ENCODE results near the gene TMEM94. TPM values are rescaled to one million over a fixed set of nuclear protein-coding genes. Genes with fewer than 3 reads are reported as not detected.

The TMEM94 gene
- total RNA-seq, 4 donors from 2014 or later = 31.0 to 50.3 (median 42.8) TPM

DNA sequence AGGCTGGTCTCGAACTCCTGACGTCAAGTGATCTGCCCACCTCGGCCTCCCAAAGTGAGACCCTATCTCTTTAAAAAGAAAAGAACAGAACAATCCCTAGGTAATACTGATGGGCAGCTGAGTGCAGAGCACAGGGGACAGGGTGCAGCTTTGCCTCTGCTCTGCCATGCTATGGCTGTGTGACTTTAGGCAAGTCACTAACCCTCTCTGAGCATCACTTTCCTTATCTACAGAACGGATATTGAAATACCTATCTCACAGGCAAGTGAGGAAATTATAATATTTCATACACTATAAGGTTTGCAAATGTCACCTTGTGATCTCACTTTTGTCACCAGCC is 54.8 kb downstream of the TMEM94 start:
- H3K36me3 ChIP-seq = peaks cover 0 to 32% of the 10 kb centered on the region in 2 donors
- peaks cover 0 to 87% (median 33%) of the 10 kb centered on the region in 3 donors for H3K4me1 ChIP-seq
- H3K9me3 ChIP-seq = no peaks in the 10 kb centered on the region
- H3K27ac ChIP-seq = peak overlapping the region in 3 of 4 donors; percentile 90 to 98 (median 90)
- peak overlapping the region in 1 of 2 donors; percentile 96 for H3K4me3 ChIP-seq
- no peaks in the 10 kb centered on the region for H3K27me3 ChIP-seq
- WGBS, 2 donors (ENCODE audit: low coverage in 1 of 2) = 78 to 90% methylated on average over 2 to 4 of the region's 4 CpGs
- TF ChIP-seq POLR2A (IDR thresholded peaks at IDR 0.05) (no peak), POLR2AphosphoS5 (IDR thresholded peaks at IDR 0.05) (no peak), EP300 (IDR thresholded peaks at IDR 0.05) (no peak)
- TF ChIP-seq, protein P1, sequence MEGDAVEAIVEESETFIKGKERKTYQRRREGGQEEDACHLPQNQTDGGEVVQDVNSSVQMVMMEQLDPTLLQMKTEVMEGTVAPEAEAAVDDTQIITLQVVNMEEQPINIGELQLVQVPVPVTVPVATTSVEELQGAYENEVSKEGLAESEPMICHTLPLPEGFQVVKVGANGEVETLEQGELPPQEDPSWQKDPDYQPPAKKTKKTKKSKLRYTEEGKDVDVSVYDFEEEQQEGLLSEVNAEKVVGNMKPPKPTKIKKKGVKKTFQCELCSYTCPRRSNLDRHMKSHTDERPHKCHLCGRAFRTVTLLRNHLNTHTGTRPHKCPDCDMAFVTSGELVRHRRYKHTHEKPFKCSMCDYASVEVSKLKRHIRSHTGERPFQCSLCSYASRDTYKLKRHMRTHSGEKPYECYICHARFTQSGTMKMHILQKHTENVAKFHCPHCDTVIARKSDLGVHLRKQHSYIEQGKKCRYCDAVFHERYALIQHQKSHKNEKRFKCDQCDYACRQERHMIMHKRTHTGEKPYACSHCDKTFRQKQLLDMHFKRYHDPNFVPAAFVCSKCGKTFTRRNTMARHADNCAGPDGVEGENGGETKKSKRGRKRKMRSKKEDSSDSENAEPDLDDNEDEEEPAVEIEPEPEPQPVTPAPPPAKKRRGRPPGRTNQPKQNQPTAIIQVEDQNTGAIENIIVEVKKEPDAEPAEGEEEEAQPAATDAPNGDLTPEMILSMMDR (IDR thresholded peaks at IDR 0.05) = no peak
- no peak for ATAC-seq

DNA sequence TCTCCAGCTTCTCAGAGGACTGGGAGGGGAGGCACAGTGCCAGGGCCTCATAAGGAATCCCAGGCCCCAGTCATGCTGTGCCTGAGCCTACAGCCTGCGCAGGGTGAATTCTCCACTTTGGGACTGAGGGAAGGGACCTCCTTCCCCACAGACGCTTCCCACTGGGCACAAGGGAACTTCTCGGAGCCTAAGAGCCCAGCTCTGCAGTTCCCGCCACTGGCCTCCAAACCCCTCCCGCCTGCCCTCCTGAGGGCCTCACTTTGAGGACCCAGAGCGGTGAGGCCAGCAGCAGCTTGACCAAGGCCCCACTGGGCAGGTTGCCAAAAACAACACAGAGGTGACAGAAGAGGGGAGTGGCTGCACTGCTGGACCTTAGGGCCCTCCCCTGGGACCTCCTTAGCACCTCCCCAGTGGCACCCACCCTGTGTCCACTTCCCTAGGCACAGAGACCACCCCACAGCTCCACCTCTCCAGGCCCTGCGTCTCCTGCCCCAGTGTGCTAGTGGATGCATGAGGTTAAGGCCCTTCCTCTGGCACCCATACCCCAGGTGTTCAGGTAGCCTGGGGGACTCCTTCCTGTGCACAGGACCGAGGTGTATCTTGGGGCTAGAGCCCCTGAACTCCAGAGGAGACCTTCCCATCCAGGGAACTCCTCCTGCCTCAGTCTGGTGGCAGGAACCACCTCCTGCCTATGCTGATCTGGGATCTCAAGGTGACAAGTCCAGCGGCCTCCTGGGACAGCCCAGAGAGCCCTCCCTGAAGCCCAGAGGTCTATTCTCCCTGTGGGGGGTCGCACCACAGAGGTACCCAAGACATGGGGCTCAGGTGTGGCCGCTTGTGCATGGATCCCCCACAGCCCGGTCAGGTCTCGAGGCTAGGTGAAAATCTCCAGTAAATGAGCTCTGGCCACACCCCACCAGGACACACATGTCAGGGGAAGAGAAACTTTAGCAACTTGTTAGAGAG is 55.5 kb downstream of the TMEM94 start:
- TF ChIP-seq POLR2AphosphoS5 (IDR thresholded peaks at IDR 0.05) (no peak), EP300 (IDR thresholded peaks at IDR 0.05) (no peak), POLR2A (IDR thresholded peaks at IDR 0.05) (no peak)
- TF ChIP-seq, protein P1 (IDR thresholded peaks at IDR 0.05) = no peak
- Histone ChIP-seq H3K27ac (peak overlapping the region in 3 of 4 donors; percentile 90 to 98 (median 90)), H3K4me3 (peak overlapping the region in 1 of 2 donors; percentile 96), H3K27me3 (no peaks in the 10 kb centered on the region), H3K4me1 (peaks cover 0 to 89% (median 33%) of the 10 kb centered on the region in 3 donors), H3K9me3 (no peaks in the 10 kb centered on the region), H3K36me3 (peaks cover 0 to 26% of the 10 kb centered on the region in 2 donors)
- WGBS, 2 donors (ENCODE audit: low coverage in 1 of 2) = 70 to 83% methylated on average over 2 to 3 of the region's 13 CpGs
- ATAC-seq = no peak

DNA sequence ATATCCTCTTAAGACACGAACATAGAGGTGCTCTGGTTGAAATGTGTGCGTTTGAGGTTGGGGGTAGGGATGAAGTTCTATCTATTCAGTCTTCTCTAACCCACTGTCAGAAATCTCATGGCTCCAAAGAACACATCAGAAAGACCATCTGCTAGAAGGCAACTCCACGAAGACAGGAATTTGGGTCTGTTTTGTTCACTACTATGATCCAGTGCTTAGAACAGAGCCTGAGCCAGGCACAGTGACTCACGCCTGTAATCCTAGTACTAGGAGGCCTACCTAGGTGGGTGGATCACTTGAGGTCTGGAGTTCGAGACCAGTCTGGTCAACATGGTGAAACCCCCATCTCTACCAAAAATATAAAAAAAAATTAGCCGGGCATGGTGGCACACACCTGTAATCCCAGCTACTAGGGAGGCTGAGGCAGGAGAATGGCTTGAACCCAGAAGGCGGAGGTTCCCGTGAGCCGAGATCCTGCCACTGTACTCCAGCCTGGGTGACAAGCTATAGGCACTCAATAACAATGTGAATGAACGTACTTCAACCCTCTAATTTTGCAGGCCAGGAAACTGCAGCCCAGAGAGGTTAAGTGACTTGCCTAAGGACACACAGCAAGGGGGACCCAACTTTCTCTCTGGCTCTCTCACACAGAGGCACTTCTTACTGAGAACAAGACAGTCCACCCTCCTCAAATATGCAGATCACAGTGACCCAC is 56.6 kb downstream of the TMEM94 start:
- Histone ChIP-seq H3K27me3 (no peaks in the 10 kb centered on the region), H3K9me3 (no peaks in the 10 kb centered on the region), H3K4me1 (peaks cover 0 to 89% (median 42%) of the 10 kb centered on the region in 3 donors), H3K36me3 (peaks cover 0 to 14% of the 10 kb centered on the region in 2 donors), H3K27ac (peak overlapping the region in 3 of 4 donors; percentile 90 to 98 (median 90)), H3K4me3 (peak overlapping the region in 1 of 2 donors; percentile 96)
- WGBS, 2 donors (ENCODE audit: low coverage in 1 of 2) = 55 to 64% methylated on average over 5 to 6 of the region's 10 CpGs
- no peak for ATAC-seq
- TF ChIP-seq EP300 (IDR thresholded peaks at IDR 0.05) = no peak
- no peak for TF ChIP-seq POLR2AphosphoS5 (IDR thresholded peaks at IDR 0.05)
- TF ChIP-seq POLR2A (IDR thresholded peaks at IDR 0.05) = no peak
- TF ChIP-seq, protein P1 (IDR thresholded peaks at IDR 0.05) = no peak

DNA sequence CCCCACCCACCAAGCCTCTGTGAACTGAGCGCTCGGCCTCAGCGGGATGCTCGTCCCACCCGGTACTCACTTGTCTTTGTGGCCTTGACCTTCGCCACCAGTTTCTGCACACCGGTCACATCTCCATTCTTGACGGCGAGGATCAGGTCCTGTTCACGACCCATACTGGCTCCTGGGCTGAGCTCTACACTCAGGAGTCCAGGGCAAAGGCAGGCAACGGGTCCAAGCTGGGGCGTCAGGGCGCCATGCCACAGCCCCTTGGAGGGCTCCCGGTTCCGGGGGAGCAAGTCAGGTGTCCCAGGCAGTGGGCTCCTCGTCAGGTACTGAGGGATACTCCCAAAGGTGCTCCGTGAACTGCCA is 57.2 kb downstream of the TMEM94 start:
- H3K4me3 ChIP-seq = peak overlapping the region; percentile 89 to 96
- H3K9me3 ChIP-seq = no peaks in the 10 kb centered on the region
- ATAC-seq = no peak
- H3K27ac ChIP-seq = peak overlapping the region in 3 of 4 donors; percentile 90 to 98 (median 90)
- no peaks in the 10 kb centered on the region for H3K27me3 ChIP-seq
- WGBS, 2 donors (ENCODE audit: low coverage in 1 of 2) = 80 to 89% methylated on average over 3 to 8 of the region's 17 CpGs
- TF ChIP-seq EP300 (IDR thresholded peaks at IDR 0.05) (no peak), POLR2AphosphoS5 (IDR thresholded peaks at IDR 0.05) (no peak)
- TF ChIP-seq, protein P1 (IDR thresholded peaks at IDR 0.05) = no peak
- H3K4me1 ChIP-seq = peaks cover 0 to 88% (median 37%) of the 10 kb centered on the region in 3 donors
- peaks cover 0 to 14% of the 10 kb centered on the region in 2 donors for H3K36me3 ChIP-seq

Measured in gastroesophageal sphincter (tissue), 4 donors.